WTC11 (cell line): ENCODE measurements around the gene MVK. TPM values are rescaled to one million over a fixed set of nuclear protein-coding genes. Genes with fewer than 3 reads are reported as not detected.

Source experiments
- ATAC-seq: fragments of 200-7000 bp; cut with Tn5 transposase; 2 replicates; pipeline ENCODE4 v1.10.0; 2021; ENCODE audit warnings: mild to moderate bottlenecking, moderate library complexity
- CTCF ChIA-PET: fragments of 300-600 bp; sonication (Branson Sonifier 250); formaldehyde crosslinking; loops from one replicate; lab custom pipeline; 2021; ENCODE audit warnings: antibody characterized with exemption; lab: Charles Lee
- POLR2A ChIA-PET: fragments of 350-600 bp; sonication (Branson Sonifier 250); formaldehyde crosslinking; loops from one replicate; lab custom pipeline; 2021; ENCODE audit warnings: antibody characterized with exemption; lab: Charles Lee
- DNase-seq: peaks from one replicate; pipeline ENCODE4 v3.0.0; 2021; ENCODE audit warnings: low spot score
- H3K27ac Mint-ChIP-seq: 2 replicates; pipeline ENCODE4 v1.8.0; 2021; ENCODE audit warnings: mixed read lengths
- H3K27me3 Mint-ChIP-seq: 2 replicates; pipeline ENCODE4 v1.8.0; 2021; ENCODE audit warnings: low read depth, mild to moderate bottlenecking, moderate library complexity, mixed read lengths
- H3K36me3 Mint-ChIP-seq: 2 replicates; pipeline ENCODE4 v1.8.0; 2021; ENCODE audit warnings: mixed read lengths
- H3K4me1 Mint-ChIP-seq: 2 replicates; pipeline ENCODE4 v1.8.0; 2022; ENCODE audit warnings: mixed read lengths
- H3K4me3 Mint-ChIP-seq: 2 replicates; pipeline ENCODE4 v1.8.0; 2021; ENCODE audit warnings: mild to moderate bottlenecking, moderate library complexity, mixed read lengths
- H3K9me3 Mint-ChIP-seq: 2 replicates; pipeline ENCODE4 v1.8.0; 2021; ENCODE audit warnings: mixed read lengths
- CREM ChIP-seq: sonication (generic); formaldehyde crosslinking; IDR thresholded peaks from 2 replicates; pipeline ENCODE4 v1.8.1; 2022; ENCODE audit warnings: mild to moderate bottlenecking, missing genetic modification reagents, moderate library complexity
- FOXP1 ChIP-seq: sonication (generic); formaldehyde crosslinking; IDR thresholded peaks from 2 replicates; pipeline ENCODE4 v1.8.0; 2022; ENCODE audit warnings: missing genetic modification reagents, mild to moderate bottlenecking, moderate library complexity, borderline replicate concordance
- IRF2 ChIP-seq: sonication (generic); formaldehyde crosslinking; IDR thresholded peaks from 2 replicates; pipeline ENCODE4 v1.8.0; 2022; ENCODE audit warnings: low read depth, missing genetic modification reagents, borderline replicate concordance
- KAT7 ChIP-seq: sonication (generic); formaldehyde crosslinking; IDR thresholded peaks from 2 replicates; pipeline ENCODE4 v1.8.1; 2023; ENCODE audit warnings: missing genetic modification reagents, mild to moderate bottlenecking, borderline replicate concordance
- NR1H2 ChIP-seq: sonication (generic); formaldehyde crosslinking; IDR thresholded peaks from 2 replicates; pipeline ENCODE4 v1.9.0; 2021; ENCODE audit warnings: mild to moderate bottlenecking, moderate library complexity, missing genetic modification reagents
- SP1 ChIP-seq: sonication (generic); formaldehyde crosslinking; conservative IDR thresholded peaks from 2 replicates; pipeline ENCODE4 v1.8.1; 2022; ENCODE audit warnings: missing genetic modification reagents
- TP53 ChIP-seq: sonication (generic); formaldehyde crosslinking; IDR thresholded peaks from 2 replicates; pipeline ENCODE4 v1.8.1; 2023; ENCODE audit warnings: mild to moderate bottlenecking, missing genetic modification reagents
- ZNF138 ChIP-seq: sonication (generic); formaldehyde crosslinking; conservative IDR thresholded peaks from 2 replicates; pipeline ENCODE4 v1.8.1; 2022; ENCODE audit warnings: mild to moderate bottlenecking, moderate library complexity, missing genetic modification reagents
- ZNF232 ChIP-seq: sonication (generic); formaldehyde crosslinking; IDR thresholded peaks from 2 replicates; pipeline ENCODE4 v1.8.0; 2022; ENCODE audit warnings: mild to moderate bottlenecking, missing genetic modification reagents
- ZNF263 ChIP-seq: sonication (generic); formaldehyde crosslinking; IDR thresholded peaks from 2 replicates; pipeline ENCODE4 v1.8.1; 2022; ENCODE audit warnings: low read depth, mild to moderate bottlenecking, moderate library complexity, missing genetic modification reagents
- total RNA-seq: library from RNA; stranded (reverse); gene quantifications from 3 replicates; pipeline ENCODE4 v1.2.3, GENCODE V29; 2021
- TF ChIP-seq, protein P1 (sequence below): sonication (generic); formaldehyde crosslinking; IDR thresholded peaks from 2 replicates; pipeline ENCODE4 v1.8.1; 2022; ENCODE audit warnings: low read depth, mild to moderate bottlenecking, moderate library complexity, missing genetic modification reagents, borderline replicate concordance
- TF ChIP-seq, protein P2 (sequence below): sonication (generic); formaldehyde crosslinking; IDR thresholded peaks from 2 replicates; pipeline ENCODE4 v1.8.1; 2023; ENCODE audit warnings: mild to moderate bottlenecking, moderate library complexity, missing genetic modification reagents
- TF ChIP-seq, protein P3 (sequence below): sonication (generic); formaldehyde crosslinking; IDR thresholded peaks from 2 replicates; pipeline ENCODE4 v1.8.1; 2023; ENCODE audit warnings: mild to moderate bottlenecking, missing genetic modification reagents
- TF ChIP-seq, protein P4 (sequence below): sonication (generic); formaldehyde crosslinking; conservative IDR thresholded peaks from 2 replicates; pipeline ENCODE4 v1.8.1; 2022; ENCODE audit warnings: mild to moderate bottlenecking, missing genetic modification reagents
- TF ChIP-seq, protein P5 (sequence below): sonication (generic); formaldehyde crosslinking; IDR thresholded peaks from 2 replicates; pipeline ENCODE4 v1.8.1; 2022; ENCODE audit warnings: mild to moderate bottlenecking, moderate library complexity, missing genetic modification reagents
- TF ChIP-seq, protein P6 (sequence below): sonication (generic); formaldehyde crosslinking; IDR thresholded peaks from 2 replicates; pipeline ENCODE4 v1.8.0; 2022; ENCODE audit warnings: mild to moderate bottlenecking, missing genetic modification reagents
- TF ChIP-seq, protein P7 (sequence below): sonication (generic); formaldehyde crosslinking; IDR thresholded peaks from 2 replicates; pipeline ENCODE4 v1.8.1; 2023; ENCODE audit warnings: mild to moderate bottlenecking, missing genetic modification reagents

MVK gene
- total RNA-seq, 1 experiment from 2014 or later, result 13.2 TPM

DNA sequence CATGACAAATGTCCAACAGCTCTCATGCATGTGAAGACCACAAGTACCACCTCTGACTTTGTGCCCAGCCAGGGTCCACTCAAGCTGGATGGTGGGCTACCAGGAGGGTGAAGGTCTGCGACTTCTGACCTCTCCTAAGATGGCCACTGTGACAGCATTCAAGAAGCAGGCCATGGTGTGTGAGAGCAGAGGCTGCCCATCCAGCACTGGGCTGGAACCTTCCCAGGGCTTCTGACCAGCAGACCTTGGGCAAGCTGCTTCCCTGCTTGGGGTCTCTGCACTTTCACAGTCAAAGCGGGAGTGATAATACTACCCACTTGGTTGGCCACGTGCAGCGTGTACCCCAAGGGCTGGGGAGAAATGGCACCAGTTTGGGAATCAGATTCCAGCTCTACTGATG, 10.7 kb upstream of the MVK start (continued):
- TF ChIP-seq CREM (CRISPR knock-in tag), result no peak

DNA sequence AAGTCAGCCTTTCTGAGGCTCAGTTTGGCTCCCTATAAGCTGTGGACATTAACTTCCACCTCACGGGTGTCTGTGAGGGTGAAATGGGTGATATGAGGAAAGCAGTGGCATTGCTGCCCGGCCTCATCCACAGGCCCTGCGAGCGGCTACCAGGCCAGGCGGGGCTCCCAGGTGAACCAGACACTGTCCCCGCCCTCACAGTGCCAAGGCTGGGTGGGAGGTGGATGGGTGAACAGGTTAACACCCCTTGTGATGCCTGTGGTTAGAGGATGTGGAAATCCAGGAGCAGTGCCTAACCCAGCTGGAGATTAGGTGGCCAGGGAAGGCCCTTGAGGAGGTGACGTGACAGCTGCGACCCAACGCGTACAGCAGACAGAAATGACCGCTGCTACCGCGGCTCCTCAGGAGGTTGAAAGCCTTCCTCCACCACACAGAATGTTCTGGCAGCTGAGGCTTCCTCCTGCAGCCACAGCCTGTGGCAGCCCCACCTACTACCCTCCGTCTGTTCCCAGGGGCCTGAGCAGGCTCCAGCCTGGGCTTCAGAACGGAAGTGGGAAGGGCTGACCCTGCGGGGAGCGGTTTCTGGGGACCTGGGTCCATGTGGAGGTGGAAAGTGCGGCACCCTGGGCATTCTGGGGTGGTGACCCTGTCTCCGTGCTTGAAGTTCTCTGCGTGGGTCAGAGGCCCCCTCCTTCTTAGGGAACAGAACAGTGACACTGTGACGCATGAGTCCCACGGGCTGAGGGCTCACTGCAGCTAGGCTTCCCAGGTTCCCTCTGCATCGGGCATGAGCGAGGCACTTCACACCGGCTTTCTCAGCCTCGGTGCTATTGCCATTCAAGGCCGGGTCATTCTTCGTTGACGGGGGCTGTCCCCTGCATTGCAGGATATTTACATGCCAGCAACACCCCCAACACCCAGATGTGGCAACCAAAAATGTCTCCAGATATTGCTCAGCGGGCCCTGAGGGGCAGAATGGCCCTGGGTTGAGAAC, 10.0 kb upstream of the MVK start:
- Mint-ChIP-seq H3K9me3 (peaks cover 7% of the 10 kb centered on the region; the same call in 1 of the 2 replicates), H3K27ac (no peak overlapping the region), H3K4me1 (no peaks in the 10 kb centered on the region), H3K27me3 (no peaks in the 10 kb centered on the region), H3K36me3 (peaks cover 28% of the 10 kb centered on the region), H3K4me3 (no peak overlapping the region)
- no peak for TF ChIP-seq SP1 (CRISPR knock-in tag)
- TF ChIP-seq NR1H2, result no peak
- no peak for TF ChIP-seq FOXP1
- no peak for TF ChIP-seq IRF2 (CRISPR knock-in tag)
- TF ChIP-seq, protein P1, sequence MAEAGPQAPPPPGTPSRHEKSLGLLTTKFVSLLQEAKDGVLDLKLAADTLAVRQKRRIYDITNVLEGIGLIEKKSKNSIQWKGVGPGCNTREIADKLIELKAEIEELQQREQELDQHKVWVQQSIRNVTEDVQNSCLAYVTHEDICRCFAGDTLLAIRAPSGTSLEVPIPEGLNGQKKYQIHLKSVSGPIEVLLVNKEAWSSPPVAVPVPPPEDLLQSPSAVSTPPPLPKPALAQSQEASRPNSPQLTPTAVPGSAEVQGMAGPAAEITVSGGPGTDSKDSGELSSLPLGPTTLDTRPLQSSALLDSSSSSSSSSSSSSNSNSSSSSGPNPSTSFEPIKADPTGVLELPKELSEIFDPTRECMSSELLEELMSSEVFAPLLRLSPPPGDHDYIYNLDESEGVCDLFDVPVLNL (CRISPR knock-in tag), result no peak
- TF ChIP-seq KAT7 (CRISPR knock-in tag), result no peak
- TF ChIP-seq TP53 (CRISPR knock-in tag), result no peak
- CTCF ChIA-PET, result interaction anchor here (0.7 kb wide), 1 partner anchor 34 kb away, joined by 3 read pairs; no protein-coding TSS in a partner anchor
- DNase-seq (no peak), ATAC-seq (no peak)
- POLR2A ChIA-PET, result no interaction called here

DNA sequence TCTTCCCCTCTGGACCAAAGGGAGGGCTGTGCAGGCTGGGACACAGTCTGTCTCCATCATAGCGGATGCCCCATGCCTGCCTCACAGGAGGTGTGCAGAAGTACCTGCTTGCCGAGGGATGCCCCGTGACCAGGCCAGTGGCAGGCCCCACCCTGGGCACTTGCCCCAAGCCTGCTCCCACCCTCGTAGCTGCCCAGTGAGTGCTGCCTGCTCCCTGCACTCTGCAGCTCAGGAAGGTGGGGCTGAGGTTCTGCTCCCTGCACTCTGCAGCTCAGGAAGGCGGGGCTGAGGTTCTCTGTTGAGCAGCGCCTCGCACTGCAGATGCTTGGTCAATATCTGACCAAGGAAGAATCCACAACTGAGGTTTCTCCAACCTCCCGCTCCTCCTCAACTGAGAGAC, 7.2 kb upstream of the MVK start:
- no peak overlapping the region for H3K27ac Mint-ChIP-seq
- POLR2A ChIA-PET, result no interaction called here
- TF ChIP-seq ZNF232 (CRISPR knock-in tag) (no peak), ZNF263 (CRISPR knock-in tag) (no peak), NR1H2 (no peak), IRF2 (CRISPR knock-in tag) (no peak), ZNF138 (CRISPR knock-in tag) (no peak)
- TF ChIP-seq, protein P2, sequence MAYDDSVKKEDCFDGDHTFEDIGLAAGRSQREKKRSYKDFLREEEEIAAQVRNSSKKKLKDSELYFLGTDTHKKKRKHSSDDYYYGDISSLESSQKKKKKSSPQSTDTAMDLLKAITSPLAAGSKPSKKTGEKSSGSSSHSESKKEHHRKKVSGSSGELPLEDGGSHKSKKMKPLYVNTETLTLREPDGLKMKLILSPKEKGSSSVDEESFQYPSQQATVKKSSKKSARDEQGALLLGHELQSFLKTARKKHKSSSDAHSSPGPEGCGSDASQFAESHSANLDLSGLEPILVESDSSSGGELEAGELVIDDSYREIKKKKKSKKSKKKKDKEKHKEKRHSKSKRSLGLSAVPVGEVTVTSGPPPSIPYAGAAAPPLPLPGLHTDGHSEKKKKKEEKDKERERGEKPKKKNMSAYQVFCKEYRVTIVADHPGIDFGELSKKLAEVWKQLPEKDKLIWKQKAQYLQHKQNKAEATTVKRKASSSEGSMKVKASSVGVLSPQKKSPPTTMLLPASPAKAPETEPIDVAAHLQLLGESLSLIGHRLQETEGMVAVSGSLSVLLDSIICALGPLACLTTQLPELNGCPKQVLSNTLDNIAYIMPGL, result no peak
- TF ChIP-seq, protein P3, sequence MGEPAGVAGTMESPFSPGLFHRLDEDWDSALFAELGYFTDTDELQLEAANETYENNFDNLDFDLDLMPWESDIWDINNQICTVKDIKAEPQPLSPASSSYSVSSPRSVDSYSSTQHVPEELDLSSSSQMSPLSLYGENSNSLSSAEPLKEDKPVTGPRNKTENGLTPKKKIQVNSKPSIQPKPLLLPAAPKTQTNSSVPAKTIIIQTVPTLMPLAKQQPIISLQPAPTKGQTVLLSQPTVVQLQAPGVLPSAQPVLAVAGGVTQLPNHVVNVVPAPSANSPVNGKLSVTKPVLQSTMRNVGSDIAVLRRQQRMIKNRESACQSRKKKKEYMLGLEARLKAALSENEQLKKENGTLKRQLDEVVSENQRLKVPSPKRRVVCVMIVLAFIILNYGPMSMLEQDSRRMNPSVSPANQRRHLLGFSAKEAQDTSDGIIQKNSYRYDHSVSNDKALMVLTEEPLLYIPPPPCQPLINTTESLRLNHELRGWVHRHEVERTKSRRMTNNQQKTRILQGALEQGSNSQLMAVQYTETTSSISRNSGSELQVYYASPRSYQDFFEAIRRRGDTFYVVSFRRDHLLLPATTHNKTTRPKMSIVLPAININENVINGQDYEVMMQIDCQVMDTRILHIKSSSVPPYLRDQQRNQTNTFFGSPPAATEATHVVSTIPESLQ (CRISPR knock-in tag), result no peak
- TF ChIP-seq, protein P4, sequence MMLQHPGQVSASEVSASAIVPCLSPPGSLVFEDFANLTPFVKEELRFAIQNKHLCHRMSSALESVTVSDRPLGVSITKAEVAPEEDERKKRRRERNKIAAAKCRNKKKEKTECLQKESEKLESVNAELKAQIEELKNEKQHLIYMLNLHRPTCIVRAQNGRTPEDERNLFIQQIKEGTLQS (CRISPR knock-in tag), result no peak
- TF ChIP-seq, protein P5, sequence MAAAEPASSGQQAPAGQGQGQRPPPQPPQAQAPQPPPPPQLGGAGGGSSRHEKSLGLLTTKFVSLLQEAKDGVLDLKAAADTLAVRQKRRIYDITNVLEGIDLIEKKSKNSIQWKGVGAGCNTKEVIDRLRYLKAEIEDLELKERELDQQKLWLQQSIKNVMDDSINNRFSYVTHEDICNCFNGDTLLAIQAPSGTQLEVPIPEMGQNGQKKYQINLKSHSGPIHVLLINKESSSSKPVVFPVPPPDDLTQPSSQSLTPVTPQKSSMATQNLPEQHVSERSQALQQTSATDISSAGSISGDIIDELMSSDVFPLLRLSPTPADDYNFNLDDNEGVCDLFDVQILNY (CRISPR knock-in tag), result no peak
- TF ChIP-seq, protein P6, sequence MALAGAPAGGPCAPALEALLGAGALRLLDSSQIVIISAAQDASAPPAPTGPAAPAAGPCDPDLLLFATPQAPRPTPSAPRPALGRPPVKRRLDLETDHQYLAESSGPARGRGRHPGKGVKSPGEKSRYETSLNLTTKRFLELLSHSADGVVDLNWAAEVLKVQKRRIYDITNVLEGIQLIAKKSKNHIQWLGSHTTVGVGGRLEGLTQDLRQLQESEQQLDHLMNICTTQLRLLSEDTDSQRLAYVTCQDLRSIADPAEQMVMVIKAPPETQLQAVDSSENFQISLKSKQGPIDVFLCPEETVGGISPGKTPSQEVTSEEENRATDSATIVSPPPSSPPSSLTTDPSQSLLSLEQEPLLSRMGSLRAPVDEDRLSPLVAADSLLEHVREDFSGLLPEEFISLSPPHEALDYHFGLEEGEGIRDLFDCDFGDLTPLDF (CRISPR knock-in tag), result no peak
- TF ChIP-seq, protein P1 (CRISPR knock-in tag), result no peak
- TF ChIP-seq, protein P7, sequence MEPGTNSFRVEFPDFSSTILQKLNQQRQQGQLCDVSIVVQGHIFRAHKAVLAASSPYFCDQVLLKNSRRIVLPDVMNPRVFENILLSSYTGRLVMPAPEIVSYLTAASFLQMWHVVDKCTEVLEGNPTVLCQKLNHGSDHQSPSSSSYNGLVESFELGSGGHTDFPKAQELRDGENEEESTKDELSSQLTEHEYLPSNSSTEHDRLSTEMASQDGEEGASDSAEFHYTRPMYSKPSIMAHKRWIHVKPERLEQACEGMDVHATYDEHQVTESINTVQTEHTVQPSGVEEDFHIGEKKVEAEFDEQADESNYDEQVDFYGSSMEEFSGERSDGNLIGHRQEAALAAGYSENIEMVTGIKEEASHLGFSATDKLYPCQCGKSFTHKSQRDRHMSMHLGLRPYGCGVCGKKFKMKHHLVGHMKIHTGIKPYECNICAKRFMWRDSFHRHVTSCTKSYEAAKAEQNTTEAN, result no peak
- no peaks in the 10 kb centered on the region for H3K4me1 Mint-ChIP-seq
- CTCF ChIA-PET, result interaction anchor here (1.4 kb wide), 1 partner anchor 32 kb away, joined by 5 read pairs; no protein-coding TSS in a partner anchor
- DNase-seq (no peak), ATAC-seq (no peak)
- H3K9me3 Mint-ChIP-seq, result peaks cover 7% of the 10 kb centered on the region; the same call in 1 of the 2 replicates
- H3K36me3 Mint-ChIP-seq, result peaks cover 31% of the 10 kb centered on the region
- no peak overlapping the region for H3K4me3 Mint-ChIP-seq
- H3K27me3 Mint-ChIP-seq, result no peaks in the 10 kb centered on the region
